CD14-positive monocyte (primary cell): ENCODE data around the gene CCDC40. TPM values are rescaled to one million over a fixed set of nuclear protein-coding genes. Genes with fewer than 3 reads are reported as not detected.
A peak's percentile ranks its signal among the peaks of the same experiment; 100 is the strongest.

Source experiments
- DNase-seq, 3 donors: peaks; one replicate each; pipeline ENCODE4 v3.0.0-alpha.2; 2011 to 2022
- H2AFZ ChIP-seq: 2 replicates; pipeline ENCODE4 v1.6.0; 2012; ENCODE audit warnings: mild to moderate bottlenecking, low read depth, low read length, inconsistent platforms; ENCODE audit not compliant: insufficient read depth, poor library complexity, severe bottlenecking
- H3K27ac ChIP-seq, 2 donors: 1 replicate in 1 of 2; 2 replicates in 1 of 2; pipeline ENCODE4 v1.5.1; 2012 to 2013; ENCODE audit warnings: low read length in 2 of 2, control low read depth in 1 of 2, inconsistent platforms in 1 of 2, low read depth in 1 of 2, mild to moderate bottlenecking in 1 of 2
- H3K27me3 ChIP-seq, 2 donors: one replicate each; pipeline versions ENCODE4 v1.6.0 to v1.6.1; 2011 to 2013; ENCODE audit warnings: low read length in 2 of 2; ENCODE audit not compliant: control insufficient read depth in 2 of 2, insufficient read depth in 2 of 2
- H3K36me3 ChIP-seq, 2 donors: replicated peaks in 1 of 2; 1 replicate in 1 of 2; 2 replicates in 1 of 2; pipeline versions ENCODE4 v1.5.1 to v1.6.1; 2012 to 2013; ENCODE audit warnings: low read length in 2 of 2, control low read depth in 1 of 2, inconsistent platforms in 1 of 2, mild to moderate bottlenecking in 1 of 2; ENCODE audit not compliant: insufficient read depth in 2 of 2, control insufficient read depth in 1 of 2
- H3K4me1 ChIP-seq, 2 donors: 1 replicate in 1 of 2; 2 replicates in 1 of 2; pipeline versions ENCODE4 v1.5.1 to v1.6.1; 2012 to 2013; ENCODE audit warnings: low read length in 2 of 2, control low read depth in 1 of 2, inconsistent platforms in 1 of 2, mild to moderate bottlenecking in 1 of 2, moderate library complexity in 1 of 2; ENCODE audit not compliant: insufficient read depth in 2 of 2, control insufficient read depth in 1 of 2
- H3K4me2 ChIP-seq: replicated peaks from 2 replicates; pipeline ENCODE3; 2012; ENCODE audit warnings: low read length, moderate library complexity, mild to moderate bottlenecking; ENCODE audit not compliant: poor library complexity, severe bottlenecking; ENCODE audit errors: extremely low read depth
- H3K4me3 ChIP-seq, 3 experiments: fragments of 200-600 bp in 1 of 3; sonication (generic) in 1 of 3; replicated peaks in 1 of 3; 1 replicate in 2 of 3; 2 replicates in 1 of 3; pipeline ENCODE4 v1.5.1; 2011 to 2013; ENCODE audit warnings: low read length in 3 of 3, mild to moderate bottlenecking in 3 of 3, control low read depth in 2 of 3, low read depth in 2 of 3, inconsistent platforms in 1 of 3, moderate library complexity in 1 of 3
- H3K79me2 ChIP-seq: 2 replicates; pipeline ENCODE4 v1.6.0; 2012; ENCODE audit warnings: mild to moderate bottlenecking, control low read depth, inconsistent platforms, low read length, moderate library complexity; ENCODE audit not compliant: insufficient read depth
- H3K9ac ChIP-seq: 2 replicates; pipeline ENCODE4 v1.6.0; 2017; ENCODE audit warnings: low read length, mild to moderate bottlenecking; ENCODE audit not compliant: insufficient read depth, poor library complexity, severe bottlenecking
- H3K9me3 ChIP-seq, 2 donors: replicated peaks in 1 of 2; 1 replicate in 1 of 2; 2 replicates in 1 of 2; pipeline versions ENCODE4 v1.5.1 to v1.6.1; 2012 to 2013; ENCODE audit warnings: low read length in 2 of 2, control low read depth in 1 of 2; ENCODE audit not compliant: control insufficient read depth in 1 of 2, insufficient read depth in 1 of 2
- H4K20me1 ChIP-seq: 2 replicates; pipeline ENCODE4 v1.6.0; 2012; ENCODE audit warnings: mild to moderate bottlenecking, low read length, control low read depth, moderate library complexity; ENCODE audit not compliant: insufficient read depth
- H3K27ac Mint-ChIP-seq, 7 donors: one replicate each; pipeline ENCODE4 v1.8.0; 2020; ENCODE audit warnings: mild to moderate bottlenecking in 7 of 7, mixed read lengths in 7 of 7, moderate library complexity in 6 of 7, inconsistent platforms in 2 of 7
- H3K27me3 Mint-ChIP-seq, 3 donors: one replicate each; pipeline ENCODE4 v1.8.0; 2021 to 2022; ENCODE audit warnings: low read depth in 3 of 3, mild to moderate bottlenecking in 3 of 3, mixed read lengths in 3 of 3, moderate library complexity in 3 of 3, inconsistent platforms in 1 of 3
- H3K36me3 Mint-ChIP-seq, 2 donors: one replicate each; pipeline ENCODE4 v1.8.0; 2020; ENCODE audit warnings: mixed read lengths in 2 of 2, inconsistent platforms in 1 of 2, mild to moderate bottlenecking in 1 of 2
- H3K4me1 Mint-ChIP-seq: one replicate; pipeline ENCODE4 v1.8.0; 2020; ENCODE audit warnings: mild to moderate bottlenecking, mixed read lengths
- H3K4me3 Mint-ChIP-seq, 2 donors: one replicate each; pipeline ENCODE4 v1.8.0; 2020; ENCODE audit warnings: mild to moderate bottlenecking in 2 of 2, mixed read lengths in 2 of 2, moderate library complexity in 1 of 2
- H3K9me3 Mint-ChIP-seq, 7 donors: one replicate each; pipeline ENCODE4 v1.8.0; 2020 to 2022; ENCODE audit warnings: mixed read lengths in 7 of 7, mild to moderate bottlenecking in 6 of 7, moderate library complexity in 6 of 7, inconsistent platforms in 2 of 7
- CTCF ChIP-seq: fragments of 200-600 bp; IDR thresholded peaks from one replicate; pipeline ENCODE4 v1.8.0; 2022; ENCODE audit warnings: antibody characterized with exemption, mild to moderate bottlenecking
- WGBS: methylation state at CpG from one replicate; pipeline ENCODE4 v1.1.5; 2013; ENCODE audit warnings: missing lambda C conversion rate; ENCODE audit not compliant: insufficient coverage; 5-methylcytosine and 5-hydroxymethylcytosine counted together
- intact Hi-C, 2 donors: fragments of 100-400 bp; cut with micrococcal nuclease; formaldehyde crosslinking; loops; one replicate each; pipeline versions ENCODE4 v1.15.0 to v1.15.1; 2023
- polyA plus RNA-seq, 3 donors: library from polyadenylated mRNA; depleted of rRNA in 1 of 3; unstranded in 2 of 3; stranded (reverse) in 1 of 3; fragments of 300-500 nt in 2 of 3; fragments of >200 nt in 1 of 3; fragmentation: Illumina TruSeq in 2 of 3; gene quantifications; 1 replicate in 2 of 3; 2 replicates in 1 of 3; pipeline ENCODE4 v1.2.3, GENCODE V29; 2012 to 2021

The CCDC40 gene
- polyA plus RNA-seq, 3 donors: 0.21 to 0.27 TPM; not detected in 1

GRCh38 chr17:80110927-80111701, 74.7 kb downstream of the CCDC40 start:
- Histone ChIP-seq H3K79me2 (no peaks in the 10 kb centered on the region), H3K4me2 (no peak overlapping the region), H3K9ac (no peak overlapping the region), H3K36me3 (peaks cover 45 to 71% of the 10 kb centered on the region in 2 donors), H3K9me3 (no peaks in the 10 kb centered on the region), H4K20me1 (peaks cover under 1% of the 10 kb centered on the region), H3K27ac (no peak overlapping the region), H3K4me3 (no peak overlapping the region), H2AFZ (no peak overlapping the region), H3K4me1 (no peaks in the 10 kb centered on the region), H3K27me3 (no peaks in the 10 kb centered on the region)
- peak in 1 of 3 donors; percentile 2 for DNase-seq
- H3K36me3 Mint-ChIP-seq: peaks cover 48 to 90% of the 10 kb centered on the region in 2 donors
- 95% methylated on average over 21 of the region's 21 CpGs for WGBS
- H3K27ac Mint-ChIP-seq: peak overlapping the region in 1 of 7 donors; percentile 64
- H3K4me3 Mint-ChIP-seq: no peak overlapping the region
- no peaks in the 10 kb centered on the region for H3K4me1 Mint-ChIP-seq
- peaks cover 0 to 2% (median 0%) of the 10 kb centered on the region in 7 donors for H3K9me3 Mint-ChIP-seq
- intact Hi-C loops: no loop called here
- no peaks in the 10 kb centered on the region for H3K27me3 Mint-ChIP-seq
- TF ChIP-seq CTCF: no peak

- peaks cover 0 to 2% (median 0%) of the 10 kb centered on the region in 7 donors for H3K9me3 Mint-ChIP-seq
- H3K4me1 Mint-ChIP-seq: no peaks in the 10 kb centered on the region
- WGBS: 94% methylated on average over 13 of the region's 26 CpGs
- Histone ChIP-seq H3K9me3 (no peaks in the 10 kb centered on the region), H3K27me3 (no peaks in the 10 kb centered on the region), H3K27ac (no peak overlapping the region), H3K4me1 (no peaks in the 10 kb centered on the region), H3K4me2 (no peak overlapping the region), H3K79me2 (no peaks in the 10 kb centered on the region), H3K4me3 (no peak overlapping the region), H3K36me3 (peaks cover 44 to 68% of the 10 kb centered on the region in 2 donors), H3K9ac (no peak overlapping the region), H2AFZ (no peak overlapping the region), H4K20me1 (no peaks in the 10 kb centered on the region)
- no peak overlapping the region for H3K27ac Mint-ChIP-seq
- no peak for DNase-seq
- intact Hi-C loops: no loop called here
- no peak for TF ChIP-seq CTCF
- no peaks in the 10 kb centered on the region for H3K27me3 Mint-ChIP-seq
- H3K36me3 Mint-ChIP-seq: peaks cover 55 to 90% of the 10 kb centered on the region in 2 donors
- no peak overlapping the region for H3K4me3 Mint-ChIP-seq
Measured at GRCh38 chr17:80111702-80112470, 75.4 kb downstream of the CCDC40 start.
